ENCODE data around the gene PPTC7.

DNA sequence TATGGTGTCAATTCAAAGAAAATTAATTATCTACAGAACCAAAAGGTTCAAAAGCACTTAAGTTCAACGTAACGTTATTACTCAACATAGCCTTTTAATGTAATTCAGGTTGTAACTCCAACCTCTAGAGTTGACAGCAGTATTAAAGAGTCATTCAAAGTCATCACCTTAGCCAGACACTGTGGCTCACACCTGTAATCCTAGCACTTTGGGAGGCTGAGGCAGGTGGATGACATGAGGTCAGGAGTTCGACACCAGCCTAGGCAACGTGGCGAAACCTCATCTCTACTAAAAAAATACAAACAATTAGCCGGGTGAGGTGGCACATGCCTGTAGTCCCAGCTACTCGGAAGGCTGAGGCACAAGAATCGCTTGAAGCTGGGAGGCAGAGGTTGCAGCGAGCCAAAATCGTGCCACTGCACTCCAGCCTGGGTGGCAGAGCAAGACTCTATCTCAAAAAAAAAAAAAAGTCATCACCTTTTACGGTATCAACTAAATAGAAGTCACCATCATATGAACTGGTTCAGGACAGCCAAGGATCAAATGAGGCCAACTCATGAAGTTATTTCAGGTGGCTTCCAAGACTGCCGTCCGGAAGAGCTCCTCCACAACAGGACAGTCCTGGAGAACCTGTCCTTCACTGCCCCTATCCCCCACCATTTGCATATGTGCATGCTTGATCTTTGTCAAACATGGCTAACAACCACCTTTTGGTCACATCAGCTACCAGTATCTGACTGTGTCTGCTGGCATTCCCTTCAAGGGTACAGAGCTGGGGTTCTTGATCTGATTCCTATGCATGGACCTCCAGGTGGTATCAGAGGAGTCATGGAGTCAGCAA is 4.2 kb downstream of the PPTC7 start:
- TF ChIP-seq, protein P1, sequence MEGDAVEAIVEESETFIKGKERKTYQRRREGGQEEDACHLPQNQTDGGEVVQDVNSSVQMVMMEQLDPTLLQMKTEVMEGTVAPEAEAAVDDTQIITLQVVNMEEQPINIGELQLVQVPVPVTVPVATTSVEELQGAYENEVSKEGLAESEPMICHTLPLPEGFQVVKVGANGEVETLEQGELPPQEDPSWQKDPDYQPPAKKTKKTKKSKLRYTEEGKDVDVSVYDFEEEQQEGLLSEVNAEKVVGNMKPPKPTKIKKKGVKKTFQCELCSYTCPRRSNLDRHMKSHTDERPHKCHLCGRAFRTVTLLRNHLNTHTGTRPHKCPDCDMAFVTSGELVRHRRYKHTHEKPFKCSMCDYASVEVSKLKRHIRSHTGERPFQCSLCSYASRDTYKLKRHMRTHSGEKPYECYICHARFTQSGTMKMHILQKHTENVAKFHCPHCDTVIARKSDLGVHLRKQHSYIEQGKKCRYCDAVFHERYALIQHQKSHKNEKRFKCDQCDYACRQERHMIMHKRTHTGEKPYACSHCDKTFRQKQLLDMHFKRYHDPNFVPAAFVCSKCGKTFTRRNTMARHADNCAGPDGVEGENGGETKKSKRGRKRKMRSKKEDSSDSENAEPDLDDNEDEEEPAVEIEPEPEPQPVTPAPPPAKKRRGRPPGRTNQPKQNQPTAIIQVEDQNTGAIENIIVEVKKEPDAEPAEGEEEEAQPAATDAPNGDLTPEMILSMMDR (IDR thresholded peaks at IDR 0.05; ENCODE audit: poor library complexity), result no peak
- no peak for TF ChIP-seq EZH2 (IDR thresholded peaks at IDR 0.05; ENCODE audit: borderline replicate concordance)
- no peak for TF ChIP-seq EZH2phosphoT487 (IDR thresholded peaks at IDR 0.05; ENCODE audit: low read depth, severe bottlenecking, unreplicated experiment)

All from hepatocyte (in vitro differentiated cells).